GM19025 (cell line): ENCODE data around the gene ADPRH.
A peak's percentile ranks its signal among the peaks of the same experiment; 100 is the strongest.
"Not testable (repeated sequence)": the region's sequence is repeated elsewhere in the genome, so short reads cannot be mapped to it uniquely, and the experiment has no call there.

Experiments
- ATAC-seq: cut with Tn5 transposase; IDR thresholded peaks from one replicate; pipeline ENCODE4 v1.9.1; 2021; ENCODE audit warnings: mild to moderate bottlenecking, low read depth, moderate library complexity; ENCODE audit not compliant: unreplicated experiment

The ADPRH gene

GRCh38 chr3:119558626-119559317 is 20.5 kb upstream of the ADPRH start:
- ATAC-seq: no peak

DNA sequence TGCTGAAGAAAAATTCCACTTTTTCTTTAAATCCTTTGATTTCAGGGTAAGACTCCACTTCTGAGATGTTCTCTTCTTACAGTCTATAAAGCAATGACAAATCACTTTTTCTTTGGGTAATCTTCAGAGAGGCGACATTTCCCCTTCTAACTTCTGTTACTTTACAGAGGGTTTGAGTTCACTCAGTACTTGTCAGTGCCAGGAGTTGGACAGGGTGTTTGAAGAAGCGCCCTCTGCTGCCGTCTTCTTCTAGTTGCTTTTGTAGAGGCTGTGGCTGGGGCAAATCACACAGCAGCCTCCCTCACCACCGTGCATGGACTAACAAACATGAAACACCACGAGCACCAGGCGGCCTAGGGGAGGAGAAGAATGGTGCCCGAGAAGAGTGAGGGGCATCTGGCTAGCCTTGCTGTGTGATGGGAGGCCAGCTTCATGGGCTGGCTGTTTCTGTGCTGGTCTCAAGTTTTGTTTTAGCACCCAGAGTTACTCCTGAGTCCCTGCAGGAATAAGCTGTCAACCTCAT is 19.8 kb upstream of the ADPRH start, which contains the start of gene CD80:
Gene CD80 (minus strand): TSS at position 174 of the 523 bp plus-strand sequence. CDS start 1,886 bp downstream, outside the sequence.
- peak; percentile 41 for ATAC-seq

DNA sequence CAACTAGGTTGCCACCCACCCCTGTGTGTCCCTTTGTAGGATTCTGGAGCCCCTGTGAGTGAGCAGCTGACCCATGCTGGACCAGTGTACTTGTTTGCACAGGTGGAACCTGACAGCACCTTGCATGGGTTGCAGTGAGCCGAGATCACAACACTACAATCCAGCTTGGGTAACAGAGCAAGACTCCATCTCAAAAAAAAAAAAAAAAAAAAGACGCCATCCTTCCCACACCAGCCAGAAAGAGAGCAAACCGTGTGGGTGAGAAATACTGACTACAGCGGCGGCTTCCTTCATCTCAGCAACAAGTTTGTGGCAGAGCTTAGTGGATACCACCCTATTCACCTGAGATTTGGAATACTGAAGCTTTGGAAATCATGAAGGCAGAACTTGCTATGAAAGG is 19.1 kb upstream of the ADPRH start:
- no peak for ATAC-seq

DNA sequence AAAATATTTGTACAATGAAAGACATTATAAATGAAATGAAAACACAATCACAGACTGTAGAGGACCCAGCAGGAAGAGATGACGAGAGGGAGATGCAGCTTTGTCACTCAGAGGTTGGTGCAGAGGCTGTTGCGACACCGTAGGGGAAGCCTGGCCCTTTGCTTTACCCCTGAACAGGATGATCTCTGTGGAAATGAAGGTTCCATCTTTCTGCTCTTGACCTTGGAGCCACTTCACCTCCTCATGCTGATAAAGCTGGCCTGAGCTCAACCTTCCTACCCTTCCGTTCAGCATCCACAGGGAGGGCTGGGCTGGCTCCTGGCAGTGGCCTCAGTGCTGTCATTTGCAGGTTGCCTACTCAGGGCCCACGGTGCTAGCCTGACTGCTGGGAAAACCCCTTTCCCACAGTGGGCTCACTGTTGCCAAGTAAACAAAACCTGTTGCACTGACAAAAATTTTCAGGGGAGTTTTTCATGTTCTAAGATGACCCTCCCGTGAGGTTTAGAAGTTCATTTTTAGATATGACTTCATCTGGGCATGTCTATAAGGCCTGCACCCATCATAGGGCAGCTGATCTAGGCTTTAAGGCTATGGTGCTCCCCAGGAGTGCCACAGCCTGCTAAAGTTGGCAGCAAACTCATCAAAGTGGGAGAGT is 16.9 kb upstream of the ADPRH start:
- peak; percentile 78 for ATAC-seq

DNA sequence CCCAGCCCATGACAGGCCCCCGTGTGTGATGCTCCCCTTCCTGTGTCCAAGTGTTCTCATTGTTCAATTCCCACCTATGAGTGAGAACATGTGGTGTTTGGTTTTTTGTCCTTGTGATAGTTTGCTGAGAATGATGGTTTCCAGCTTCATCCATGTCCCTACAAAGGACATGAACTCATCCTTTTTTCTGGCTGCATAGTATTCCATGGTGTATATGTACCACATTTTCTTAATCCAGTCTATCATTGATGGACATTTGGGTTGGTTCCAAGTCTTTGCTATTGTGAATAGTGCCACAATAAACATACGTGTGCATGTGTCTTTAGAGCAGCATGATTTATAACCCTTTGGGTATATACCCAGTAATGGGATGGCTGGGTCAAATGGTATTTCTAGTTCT is 16.0 kb upstream of the ADPRH start:
- not testable (repeated sequence) for ATAC-seq

DNA sequence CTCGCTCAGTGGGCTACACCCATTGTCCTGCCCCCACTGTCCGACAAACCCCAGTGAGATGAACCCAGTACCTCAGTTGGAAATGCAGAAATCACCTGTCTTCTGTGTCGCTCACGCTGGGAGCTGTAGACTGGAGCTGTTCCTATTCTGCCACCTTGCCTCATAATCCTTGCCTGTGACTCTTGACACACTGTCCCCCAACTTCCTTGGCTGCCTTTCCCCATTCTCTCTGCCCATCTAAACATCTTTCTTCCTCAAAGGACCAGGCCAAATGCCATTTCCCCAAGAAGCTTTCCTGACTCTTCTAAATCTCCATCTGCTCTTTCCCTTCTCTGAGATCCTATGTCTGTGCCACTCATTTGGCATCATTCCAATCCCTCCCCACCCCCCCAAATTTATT is 10.1 kb upstream of the ADPRH start:
- ATAC-seq: no peak

DNA sequence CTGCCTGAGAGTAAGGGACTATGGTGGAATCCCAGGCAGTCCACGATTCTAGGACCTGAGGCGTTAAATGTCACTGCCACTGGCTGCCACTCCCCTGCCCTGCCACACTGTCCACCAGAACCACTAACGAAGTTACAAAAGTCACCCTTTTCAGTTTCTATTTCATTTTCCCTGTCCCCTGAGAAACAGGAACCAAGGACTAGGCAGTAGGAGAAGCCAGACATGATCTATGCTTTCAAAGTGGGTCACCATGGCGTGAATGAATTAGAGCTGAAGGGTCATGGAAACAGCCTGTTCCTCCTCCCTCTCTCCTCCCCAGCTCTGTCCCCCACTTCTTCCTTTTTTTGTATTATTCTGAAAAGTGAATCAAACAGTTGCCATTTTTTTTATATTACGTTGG is 9.1 kb upstream of the ADPRH start:
- no peak for ATAC-seq

- no peak for ATAC-seq
Observed at GRCh38 chr3:119571230-119571629, 8.1 kb upstream of the ADPRH start.

DNA sequence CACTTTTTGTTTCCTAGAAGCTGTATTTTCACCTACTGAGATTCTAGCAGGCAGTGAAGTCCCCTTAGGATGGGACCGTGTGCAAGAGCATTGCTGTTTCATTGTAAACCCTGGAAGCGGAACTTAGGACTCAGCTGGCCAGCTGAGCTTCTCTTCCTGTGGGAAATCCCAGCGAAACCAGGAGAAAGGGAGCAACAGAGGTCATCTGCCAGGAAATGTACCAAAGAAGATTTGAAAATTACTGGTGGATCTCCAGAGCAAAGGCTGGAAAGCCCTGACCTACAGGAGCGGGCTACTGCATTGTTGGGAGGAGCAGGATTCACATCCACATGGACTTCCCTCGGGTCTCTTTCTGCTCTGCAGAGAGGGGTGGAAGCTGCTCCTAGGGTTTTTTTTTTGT is 7.6 kb upstream of the ADPRH start:
- no peak for ATAC-seq

GRCh38 chr3:119575507-119575906 is 3.8 kb upstream of the ADPRH start:
- ATAC-seq: no peak

GRCh38 chr3:119580067-119580760 is 922 bp downstream of the ADPRH start:
- ATAC-seq: peak; percentile 52

DNA sequence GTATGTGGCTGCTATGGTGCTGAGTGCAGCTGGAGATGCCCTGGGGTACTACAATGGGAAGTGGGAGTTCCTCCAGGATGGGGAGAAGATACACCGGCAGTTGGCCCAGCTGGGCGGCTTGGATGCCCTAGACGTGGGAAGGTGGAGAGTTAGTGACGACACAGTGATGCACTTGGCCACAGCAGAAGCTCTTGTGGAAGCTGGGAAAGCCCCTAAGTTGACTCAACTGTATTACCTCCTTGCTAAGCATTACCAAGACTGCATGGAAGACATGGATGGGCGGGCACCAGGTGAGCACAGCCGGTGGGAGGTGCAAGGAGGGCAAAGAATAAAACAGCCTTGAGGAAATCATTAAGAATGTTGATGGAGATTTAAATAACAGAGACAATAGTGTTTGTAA is 2.9 kb downstream of the ADPRH start:
- peak; percentile 24 for ATAC-seq

GRCh38 chr3:119585208-119585607 is 5.9 kb downstream of the ADPRH start:
- ATAC-seq: no peak

DNA sequence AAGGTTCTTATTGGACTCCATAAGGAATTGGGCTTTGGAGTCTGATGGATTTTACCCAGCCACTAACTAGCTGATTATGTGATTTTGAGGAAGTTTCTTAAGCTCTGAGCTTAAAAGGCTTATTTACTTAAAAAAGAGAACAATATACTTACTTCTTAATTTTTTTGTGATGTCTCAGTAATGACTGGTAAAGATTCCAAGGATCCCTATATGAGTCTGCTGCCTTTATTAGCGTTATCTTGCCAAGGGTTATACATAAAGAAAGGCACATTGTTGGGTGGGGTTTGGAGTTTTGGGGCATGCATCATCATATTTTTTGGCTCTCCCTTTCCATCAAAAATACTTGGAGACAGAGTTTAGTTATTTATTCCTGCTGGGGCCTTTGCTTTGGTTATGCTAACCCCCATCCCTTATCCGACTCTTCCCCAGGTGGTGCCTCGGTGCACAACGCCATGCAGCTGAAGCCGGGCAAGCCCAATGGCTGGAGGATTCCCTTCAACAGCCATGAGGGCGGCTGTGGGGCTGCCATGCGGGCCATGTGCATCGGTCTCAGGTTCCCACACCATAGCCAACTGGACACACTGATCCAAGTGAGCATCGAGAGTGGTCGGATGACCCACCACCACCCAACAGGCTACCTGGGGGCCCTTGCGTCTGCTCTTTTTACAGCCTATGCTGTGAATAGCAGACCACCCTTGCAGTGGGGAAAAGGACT is 6.7 kb downstream of the ADPRH start:
- no peak for ATAC-seq

DNA sequence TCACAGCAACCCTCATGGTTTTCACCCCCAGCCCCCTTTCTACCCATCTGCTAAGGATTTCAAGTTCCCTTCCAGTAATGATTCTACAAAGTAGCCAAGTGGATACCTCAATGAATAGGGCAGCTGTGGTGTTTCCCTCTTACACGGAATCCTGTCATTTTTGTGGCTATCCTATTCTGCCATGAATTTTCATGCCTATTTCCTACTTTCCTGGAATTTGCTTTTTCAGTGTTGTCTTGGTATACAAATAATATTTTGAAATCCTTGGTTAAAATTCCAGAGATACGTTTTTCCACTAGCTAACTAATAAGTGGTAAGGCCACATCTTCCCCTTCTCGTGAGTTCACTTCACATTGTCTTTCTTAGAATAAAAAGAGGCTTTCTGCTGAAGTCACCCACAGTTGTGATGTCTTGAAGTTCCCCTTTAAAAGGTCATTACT is 7.5 kb downstream of the ADPRH start:
- no peak for ATAC-seq

DNA sequence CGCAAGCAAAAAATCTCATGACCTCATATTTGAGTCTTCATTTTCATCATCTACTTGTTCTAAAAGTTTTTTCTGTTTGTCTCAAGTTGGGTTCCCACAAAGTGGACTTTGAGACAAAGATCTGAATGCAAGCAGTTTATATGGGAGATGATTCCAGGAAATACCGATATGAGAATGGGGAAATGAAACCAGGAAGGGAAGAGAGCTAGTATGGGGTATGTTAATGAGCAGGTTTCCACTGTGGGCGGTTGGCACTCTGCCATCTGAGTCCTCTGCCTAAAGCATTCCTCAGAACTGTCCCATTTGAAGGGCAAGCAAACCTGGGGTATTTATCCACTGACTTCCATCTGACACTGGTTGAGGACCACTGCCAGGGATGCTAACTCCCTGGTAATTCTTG is 8.8 kb downstream of the ADPRH start:
- no peak for ATAC-seq

DNA sequence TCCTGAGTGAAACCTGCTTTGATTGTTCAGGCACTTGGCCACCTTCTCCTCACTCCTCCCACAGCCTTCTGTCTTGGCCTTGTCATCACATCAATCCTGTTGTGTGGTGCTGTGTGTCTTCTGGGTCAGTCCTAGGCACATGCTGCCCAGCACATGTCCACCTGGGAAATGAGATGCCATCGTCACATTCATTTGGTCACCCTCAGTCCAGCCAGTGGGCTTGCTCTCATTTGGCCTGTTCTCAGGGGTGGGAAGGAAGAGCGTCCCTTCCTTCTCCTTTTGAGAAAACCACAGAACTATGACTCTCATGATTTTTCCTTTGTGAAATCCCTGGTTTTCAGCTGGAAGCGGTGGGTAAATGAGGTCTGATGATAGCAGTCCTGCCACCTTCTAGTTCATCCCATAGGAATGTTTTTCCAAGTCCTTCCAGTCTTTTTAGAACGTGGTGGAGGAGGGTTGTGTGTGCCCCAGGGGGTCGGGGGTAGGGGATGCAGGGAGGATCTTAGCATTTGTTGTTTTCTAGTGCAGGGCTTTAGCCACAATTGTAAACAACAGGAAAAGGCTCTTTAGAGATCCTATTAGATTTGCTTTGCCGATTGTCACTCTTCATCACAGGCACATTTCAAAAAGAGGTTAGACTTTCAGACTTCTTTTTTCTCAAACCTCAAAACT is 9.9 kb downstream of the ADPRH start:
- ATAC-seq: no peak

- ATAC-seq: no peak
Observed at GRCh38 chr3:119590706-119591105, 11.4 kb downstream of the ADPRH start.

DNA sequence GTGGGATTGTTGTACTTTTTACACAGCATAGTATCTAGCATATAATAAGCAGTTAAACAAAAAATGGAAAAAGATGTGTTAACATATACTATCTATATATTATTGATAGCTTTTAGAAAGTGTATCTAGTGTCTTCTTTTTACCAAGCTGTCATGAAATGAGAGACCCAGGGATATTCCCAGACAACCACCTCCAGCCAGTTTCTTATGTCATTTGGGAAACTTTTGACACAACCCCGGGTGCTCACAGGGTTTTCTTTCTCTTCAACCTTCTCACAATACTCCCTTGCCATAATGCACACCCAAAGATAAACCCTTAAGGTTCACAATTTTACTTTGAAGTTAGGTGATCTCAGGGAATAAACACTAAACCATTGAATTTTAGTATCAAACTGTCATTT is 13.6 kb downstream of the ADPRH start:
- no peak for ATAC-seq

- no peak for ATAC-seq
Observed at GRCh38 chr3:119594066-119594465, 14.8 kb downstream of the ADPRH start.
